Neural cell (in vitro differentiated cells): ENCODE data around the gene DMWD. TPM values are rescaled to one million over a fixed set of nuclear protein-coding genes. Genes with fewer than 3 reads are reported as not detected.

Experiments
- H2AFZ ChIP-seq: fragments of 200-600, 300-800 bp; sonication (generic), shearing (Covaris generic); 2 replicates; pipeline ENCODE4 v1.6.0; 2014; ENCODE audit warnings: low read depth, mild to moderate bottlenecking, antibody characterized with exemption, low read length, moderate library complexity
- H3F3A ChIP-seq: fragments of 200-600 bp; shearing (Covaris generic); 2 replicates; pipeline ENCODE4 v1.6.1; 2016; ENCODE audit warnings: mild to moderate bottlenecking, moderate library complexity, mixed read lengths, antibody characterized with exemption, low read length; ENCODE audit not compliant: insufficient read depth, poor library complexity, severe bottlenecking
- H3K27ac ChIP-seq: fragments of 200-600, 300-800 bp; sonication (generic), shearing (Covaris generic); 2 replicates; pipeline ENCODE4 v1.5.1; 2014; ENCODE audit warnings: mild to moderate bottlenecking, low read length, moderate library complexity
- H3K27me3 ChIP-seq: fragments of 300-800, 200-600 bp; sonication (generic), shearing (Covaris generic); 2 replicates; pipeline ENCODE4 v1.6.0; 2014; ENCODE audit warnings: mild to moderate bottlenecking, low read depth, low read length, moderate library complexity; ENCODE audit not compliant: insufficient read depth
- H3K36me3 ChIP-seq: fragments of 300-800, 200-600 bp; sonication (generic), shearing (Covaris generic); 2 replicates; pipeline ENCODE4 v1.5.1; 2014; ENCODE audit warnings: mild to moderate bottlenecking, antibody characterized with exemption, low read length, moderate library complexity; ENCODE audit not compliant: insufficient read depth
- H3K4me2 ChIP-seq: fragments of 300-800, 200-600 bp; sonication (generic), shearing (Covaris generic); 2 replicates; pipeline ENCODE4 v1.6.0; 2014; ENCODE audit warnings: mild to moderate bottlenecking, low read length
- H3K4me3 ChIP-seq: fragments of 300-800, 200-600 bp; sonication (generic), shearing (Covaris generic); 2 replicates; pipeline ENCODE4 v1.5.1; 2014; ENCODE audit warnings: mild to moderate bottlenecking, low read length, moderate library complexity
- H3K79me2 ChIP-seq: fragments of 200-600 bp; shearing (Covaris generic); replicated peaks from 2 replicates; pipeline ENCODE4 v1.6.0; 2014; ENCODE audit warnings: mild to moderate bottlenecking, low read length, moderate library complexity; ENCODE audit not compliant: insufficient read depth
- H3K9ac ChIP-seq: fragments of 300-800, 200-600 bp; sonication (generic), shearing (Covaris generic); 2 replicates; pipeline ENCODE4 v1.6.1; 2016; ENCODE audit warnings: mild to moderate bottlenecking, low read length, mixed read lengths
- H3K9me2 ChIP-seq: fragments of 200-600 bp; shearing (Covaris generic); 2 replicates; pipeline ENCODE4 v1.6.1; 2016; ENCODE audit warnings: mild to moderate bottlenecking, low read length, mixed read lengths; ENCODE audit not compliant: insufficient read depth
- H3K9me3 ChIP-seq: fragments of 200-600, 300-800 bp; sonication (generic), shearing (Covaris generic); 2 replicates; pipeline ENCODE4 v1.6.1; 2016; ENCODE audit warnings: mild to moderate bottlenecking, mixed run types, low read length, moderate library complexity, mixed read lengths
- H4K20me1 ChIP-seq: fragments of 200-600 bp; shearing (Covaris generic); 2 replicates; pipeline ENCODE4 v1.6.1; 2016; ENCODE audit warnings: mild to moderate bottlenecking, mixed run types; ENCODE audit not compliant: insufficient read depth
- CTCF ChIP-seq: fragments of 450-650 bp; IDR thresholded peaks from 2 replicates; pipeline ENCODE4 v1.5.1; 2014; ENCODE audit warnings: antibody characterized with exemption, mild to moderate bottlenecking, moderate library complexity; ENCODE audit not compliant: poor library complexity, severe bottlenecking
- EP300 ChIP-seq: fragments of 450-650 bp; conservative IDR thresholded peaks from 2 replicates; pipeline ENCODE4 v1.6.1; 2014; ENCODE audit warnings: antibody characterized with exemption, mild to moderate bottlenecking, moderate library complexity; ENCODE audit not compliant: poor library complexity, severe bottlenecking
- EZH2 ChIP-seq: fragments of 200-600, 300-800 bp; shearing (Covaris generic), sonication (generic); IDR thresholded peaks from 2 replicates; pipeline ENCODE4 v1.6.1; 2014; ENCODE audit warnings: antibody characterized with exemption, low read length, borderline replicate concordance, mild to moderate bottlenecking; ENCODE audit not compliant: insufficient read depth, poor library complexity, severe bottlenecking
- MXI1 ChIP-seq: fragments of 450-650 bp; conservative IDR thresholded peaks from 2 replicates; pipeline ENCODE4 v1.6.1; 2014; ENCODE audit warnings: antibody characterized with exemption, mild to moderate bottlenecking; ENCODE audit not compliant: poor library complexity, severe bottlenecking
- POLR2AphosphoS5 ChIP-seq: IDR thresholded peaks from 2 replicates; pipeline ENCODE4 v1.6.1; 2012
- RAD21 ChIP-seq: fragments of 450-650 bp; conservative IDR thresholded peaks from 2 replicates; pipeline ENCODE4 v1.6.1; 2014; ENCODE audit warnings: antibody characterized with exemption, mild to moderate bottlenecking, moderate library complexity
- REST ChIP-seq: IDR thresholded peaks from 2 replicates; pipeline ENCODE4 v1.6.1; 2012; ENCODE audit warnings: borderline replicate concordance
- SMC3 ChIP-seq: fragments of 450-650 bp; conservative IDR thresholded peaks from 2 replicates; pipeline ENCODE4 v1.6.1; 2014; ENCODE audit warnings: antibody characterized with exemption, mild to moderate bottlenecking, moderate library complexity; ENCODE audit not compliant: poor library complexity
- TAF1 ChIP-seq: IDR thresholded peaks from 2 replicates; pipeline ENCODE4 v1.6.1; 2012; ENCODE audit warnings: low read depth
- polyA plus RNA-seq: library from polyadenylated mRNA; depleted of rRNA; stranded (reverse); fragments of >200 nt; gene quantifications from 2 replicates; pipeline ENCODE4 v1.2.3, GENCODE V29; 2014

Gene DMWD
- polyA plus RNA-seq, 1 donor from 2014 or later = 20.4 TPM

DNA sequence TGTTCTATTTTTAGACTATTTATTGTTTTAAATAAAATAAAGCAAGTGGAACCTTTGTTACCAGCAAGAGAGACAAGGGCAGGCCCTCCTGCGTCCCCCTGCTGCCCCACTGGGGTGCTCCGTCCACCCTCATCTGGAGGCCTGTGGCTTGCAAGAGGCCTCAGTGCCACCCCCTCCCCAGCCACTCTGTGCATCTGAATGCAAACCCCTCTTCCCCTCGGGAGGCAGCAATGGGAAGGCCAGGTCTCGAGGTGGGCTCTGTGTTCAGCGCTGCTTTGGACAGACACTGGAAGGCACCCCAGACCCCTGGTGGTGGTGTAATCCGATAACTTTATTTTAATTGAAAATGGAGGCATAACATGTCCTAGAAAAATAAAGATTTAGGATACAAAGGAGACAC is 28.2 kb downstream of the DMWD start:
- Histone ChIP-seq H3K36me3 (no peaks in the 10 kb centered on the region), H3K9me2 (no peaks in the 10 kb centered on the region), H3F3A (no peaks in the 10 kb centered on the region), H3K27me3 (peaks cover 22% of the 10 kb centered on the region), H2AFZ (no peak overlapping the region), H3K4me3 (peak overlapping the region; percentile 2), H3K27ac (no peak overlapping the region), H4K20me1 (no peaks in the 10 kb centered on the region), H3K4me2 (no peak overlapping the region), H3K9me3 (no peaks in the 10 kb centered on the region), H3K79me2 (no peaks in the 10 kb centered on the region), H3K9ac (peak overlapping the region; percentile 30)
- no peak for TF ChIP-seq POLR2AphosphoS5
- TF ChIP-seq EZH2 = no peak
- TF ChIP-seq MXI1 = no peak
- TF ChIP-seq REST = no peak
- no peak for TF ChIP-seq SMC3
- no peak for TF ChIP-seq RAD21
- no peak for TF ChIP-seq CTCF
- TF ChIP-seq TAF1 = no peak
- no peak for TF ChIP-seq EP300

DNA sequence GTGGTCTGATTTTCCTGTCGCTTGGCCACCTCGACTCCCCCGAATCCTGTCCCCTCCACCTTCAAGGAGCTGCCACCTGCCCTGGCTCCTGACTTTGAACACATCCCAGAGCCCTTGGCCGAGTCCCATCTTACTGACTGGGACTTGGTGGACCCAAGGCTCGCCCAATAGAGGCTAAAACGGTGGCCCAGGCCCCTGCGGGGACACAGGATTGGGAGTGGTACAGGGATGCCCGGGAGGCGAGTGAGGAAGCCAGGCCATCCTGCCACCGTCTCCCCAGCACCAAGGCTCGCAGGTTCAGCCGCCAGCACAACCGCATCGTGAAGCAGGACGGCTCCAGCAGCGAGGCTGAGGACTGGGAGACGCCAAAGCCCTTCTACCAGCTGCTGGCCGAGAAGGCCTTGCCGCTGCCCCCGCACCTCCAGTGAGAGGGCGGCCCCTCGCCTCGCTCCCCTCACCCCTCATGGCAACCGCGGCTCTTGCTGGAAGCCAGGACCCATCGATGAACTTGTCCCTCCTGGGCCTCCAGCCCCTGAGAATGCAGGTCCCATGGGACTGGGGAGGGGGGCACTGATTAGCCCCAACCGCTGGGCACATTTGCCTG is 28.9 kb downstream of the DMWD start:
- no peak overlapping the region for H3K4me3 ChIP-seq
- no peaks in the 10 kb centered on the region for H3F3A ChIP-seq
- no peak overlapping the region for H3K9ac ChIP-seq
- peaks cover 18% of the 10 kb centered on the region for H3K27me3 ChIP-seq
- no peaks in the 10 kb centered on the region for H3K9me3 ChIP-seq
- no peak overlapping the region for H3K27ac ChIP-seq
- H3K79me2 ChIP-seq = no peaks in the 10 kb centered on the region
- H3K9me2 ChIP-seq = no peaks in the 10 kb centered on the region
- H3K4me2 ChIP-seq = no peak overlapping the region
- H2AFZ ChIP-seq = no peak overlapping the region
- H4K20me1 ChIP-seq = no peaks in the 10 kb centered on the region
- no peaks in the 10 kb centered on the region for H3K36me3 ChIP-seq
- TF ChIP-seq MXI1 = no peak
- TF ChIP-seq EP300 = no peak
- TF ChIP-seq POLR2AphosphoS5 = no peak
- TF ChIP-seq EZH2 = no peak
- TF ChIP-seq SMC3 = no peak
- no peak for TF ChIP-seq REST
- no peak for TF ChIP-seq CTCF
- TF ChIP-seq TAF1 = no peak
- no peak for TF ChIP-seq RAD21
